Measurements from ENCODE around the gene HDAC10.

Gene HDAC10

DNA sequence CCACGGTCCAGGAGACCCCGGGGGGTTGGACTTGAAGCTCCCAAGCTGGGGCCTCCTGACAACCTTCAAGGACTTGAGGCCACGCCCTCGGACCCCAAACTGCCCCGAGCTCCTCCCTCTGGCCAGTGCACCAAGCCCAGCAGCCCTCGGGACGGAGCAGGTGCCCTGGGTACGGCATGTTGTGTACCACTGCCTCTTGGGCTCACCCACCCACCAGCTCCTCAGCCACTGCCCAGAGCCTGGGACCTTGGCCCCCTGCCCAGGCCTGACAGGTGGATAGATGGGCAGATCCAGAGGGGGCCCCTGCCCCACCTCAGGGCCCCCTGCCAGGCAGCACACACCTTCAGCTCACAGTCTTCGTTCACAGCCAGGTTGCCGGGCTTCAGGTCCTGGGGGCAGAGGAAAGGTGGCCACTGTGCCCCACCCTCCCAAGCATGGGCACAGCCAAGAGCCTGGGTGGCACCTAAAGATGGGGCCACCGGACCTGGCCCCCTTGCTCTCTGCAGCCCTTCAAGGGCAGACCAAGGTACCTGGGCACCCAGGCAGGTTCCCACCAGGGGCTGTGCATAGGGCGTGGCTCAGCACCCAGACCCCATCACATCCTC lies 5.3 kb upstream of the HDAC10 start:
- DNase-seq (ENCODE audit: low read depth in 2 of 2), result no peak

DNA sequence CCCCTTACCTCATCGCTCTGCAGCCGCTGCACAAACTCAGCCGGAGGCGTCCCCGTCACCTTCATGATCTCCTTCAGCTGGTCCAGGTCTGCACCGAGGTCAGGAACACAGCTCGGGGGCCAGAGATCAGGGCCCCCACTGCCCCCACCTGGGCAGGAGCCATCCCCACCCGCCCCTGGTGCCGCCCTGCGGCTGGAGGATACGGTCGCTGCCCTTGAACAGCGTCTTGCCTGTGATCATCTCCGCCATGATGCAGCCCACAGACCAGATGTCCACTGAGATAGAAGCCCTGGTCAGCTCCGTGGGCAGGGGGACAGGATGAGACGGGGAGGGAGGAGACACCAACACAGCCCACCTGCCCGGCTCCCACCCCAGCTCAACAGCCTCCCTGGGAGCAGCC lies 4.5 kb upstream of the HDAC10 start:
- no peak for DNase-seq (ENCODE audit: low read depth in 2 of 2)

DNA sequence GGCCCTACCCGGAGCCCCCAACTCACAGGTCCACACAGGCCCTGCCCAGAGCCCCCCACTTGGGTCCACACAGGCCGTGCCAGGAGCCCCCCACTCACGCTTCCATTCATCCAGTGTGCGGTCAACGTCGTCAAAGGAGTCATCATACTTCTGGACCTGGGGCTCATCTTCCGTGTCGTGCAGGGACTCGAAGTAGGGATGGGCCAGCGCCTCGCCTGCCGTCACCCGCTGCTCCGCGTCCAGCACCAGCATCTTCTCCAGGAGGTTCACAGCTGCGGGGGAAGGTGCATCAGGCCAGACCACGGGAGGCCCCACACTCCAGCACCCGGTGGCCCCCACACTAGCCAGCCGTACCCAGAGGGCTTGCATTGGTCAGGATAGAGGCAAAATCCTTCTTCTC lies 4.0 kb upstream of the HDAC10 start:
- DNase-seq (ENCODE audit: low read depth in 2 of 2), result no peak

DNA sequence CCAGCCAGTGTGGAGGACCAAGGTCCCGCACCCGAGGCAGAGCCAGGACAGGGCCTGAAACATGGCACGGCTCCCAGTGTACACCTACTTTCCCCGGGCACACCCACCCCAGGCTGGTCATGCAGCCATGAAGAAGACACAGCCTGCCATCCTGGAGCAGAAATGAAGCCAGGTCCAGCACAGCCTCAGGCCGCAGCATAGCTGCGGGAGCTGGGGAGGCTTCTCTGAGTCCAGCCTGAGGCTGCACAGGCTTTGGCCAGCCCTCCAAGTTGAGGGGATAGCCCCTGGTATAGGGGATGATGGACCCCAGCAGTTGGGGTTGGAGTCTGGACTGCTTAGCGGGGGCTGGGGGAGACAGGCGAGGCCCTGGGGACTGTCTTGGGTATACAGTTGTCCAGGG lies 2.9 kb upstream of the HDAC10 start:
- DNase-seq (ENCODE audit: low read depth in 2 of 2), result no peak

DNA sequence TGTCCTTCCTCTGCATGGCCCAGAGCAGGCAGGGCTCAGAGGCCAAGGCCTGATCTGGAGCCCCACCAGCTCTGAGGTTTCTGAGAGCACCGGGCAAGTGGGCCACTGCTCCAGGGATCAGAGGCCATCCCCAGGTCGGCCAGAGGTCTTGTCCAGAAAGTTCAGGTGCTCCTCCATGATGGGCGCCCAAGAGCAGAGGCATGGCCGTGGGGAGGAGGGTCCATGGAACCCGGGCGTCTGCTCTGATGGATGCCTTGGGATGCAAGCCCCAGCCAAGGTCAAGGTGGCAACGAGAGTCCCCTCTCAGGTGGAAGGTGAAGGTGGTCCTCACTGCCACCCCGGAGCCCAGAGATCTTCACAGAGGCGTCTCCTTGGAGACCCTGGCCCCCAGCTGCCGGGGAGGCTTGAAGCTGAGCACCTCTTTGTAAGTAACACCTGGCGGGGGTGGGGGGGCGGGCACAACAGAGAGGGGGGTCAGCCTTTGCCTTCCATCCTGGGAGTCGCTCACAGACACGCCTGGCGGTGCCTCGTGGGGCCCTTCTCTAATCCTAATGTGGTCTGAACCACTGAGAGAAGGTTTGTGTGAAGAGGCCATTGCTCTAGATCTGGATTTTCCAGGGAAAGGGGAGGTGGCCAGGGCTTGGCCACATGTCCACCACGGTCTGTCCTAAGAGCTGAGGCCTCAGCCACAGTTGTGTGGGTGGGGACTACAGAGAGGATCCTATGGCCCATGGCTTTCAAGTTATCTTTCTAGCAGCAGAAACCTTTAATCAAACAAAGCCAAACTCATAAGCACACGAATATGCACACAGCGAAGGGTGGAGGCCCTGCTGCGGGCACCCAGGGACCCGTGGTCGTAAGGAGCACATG lies 2.2 kb upstream of the HDAC10 start:
- DNase-seq (ENCODE audit: low read depth in 2 of 2), result no peak

DNA sequence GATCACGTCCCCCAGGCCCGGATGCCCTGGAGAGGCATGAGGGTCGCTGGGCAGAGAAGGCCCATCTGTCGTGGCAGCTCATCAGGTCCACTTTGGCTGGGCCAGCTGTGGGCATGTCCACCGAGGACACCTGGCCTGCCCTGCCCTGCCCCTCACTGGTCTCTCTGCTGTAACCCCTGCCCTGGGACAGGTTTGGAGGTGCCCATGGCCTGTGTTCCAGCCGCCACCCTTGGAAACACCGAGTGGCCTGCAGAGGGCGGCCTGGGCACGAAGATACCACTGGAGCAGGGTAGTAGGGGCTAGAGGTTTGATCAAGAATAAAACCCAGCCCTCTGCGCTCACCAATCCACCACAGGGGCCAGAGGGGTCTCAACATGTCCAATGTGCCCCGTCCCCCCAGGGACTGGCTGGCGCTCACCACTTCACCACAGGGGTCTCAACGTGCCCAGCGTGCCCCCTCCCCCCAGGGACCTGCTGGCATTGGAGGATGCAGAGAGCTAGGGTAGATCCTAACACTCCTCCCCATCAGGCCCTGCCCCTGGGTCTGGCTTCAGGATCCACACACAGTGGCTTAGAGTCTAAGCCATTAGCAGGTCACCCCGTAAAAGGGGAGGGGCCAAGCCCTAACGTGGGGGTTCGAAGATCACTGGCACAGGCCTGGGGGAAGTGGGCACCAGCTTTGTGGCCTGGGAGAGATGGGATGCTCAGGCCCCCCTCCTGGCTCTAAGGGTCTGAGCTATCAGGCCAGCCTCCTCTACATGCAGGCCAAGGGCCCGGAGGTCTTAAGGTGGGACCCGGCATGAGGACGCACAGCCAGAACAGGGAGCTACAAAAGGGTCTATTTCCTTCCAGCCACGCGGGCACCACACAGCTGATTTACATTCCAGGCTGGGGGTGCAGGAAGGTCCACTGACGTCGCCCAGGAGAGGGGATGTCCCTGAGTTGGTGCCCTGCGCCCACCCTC lies 1.3 kb upstream of the HDAC10 start:
- DNase-seq (ENCODE audit: low read depth in 2 of 2), result peak; percentile 44 to 54

DNA sequence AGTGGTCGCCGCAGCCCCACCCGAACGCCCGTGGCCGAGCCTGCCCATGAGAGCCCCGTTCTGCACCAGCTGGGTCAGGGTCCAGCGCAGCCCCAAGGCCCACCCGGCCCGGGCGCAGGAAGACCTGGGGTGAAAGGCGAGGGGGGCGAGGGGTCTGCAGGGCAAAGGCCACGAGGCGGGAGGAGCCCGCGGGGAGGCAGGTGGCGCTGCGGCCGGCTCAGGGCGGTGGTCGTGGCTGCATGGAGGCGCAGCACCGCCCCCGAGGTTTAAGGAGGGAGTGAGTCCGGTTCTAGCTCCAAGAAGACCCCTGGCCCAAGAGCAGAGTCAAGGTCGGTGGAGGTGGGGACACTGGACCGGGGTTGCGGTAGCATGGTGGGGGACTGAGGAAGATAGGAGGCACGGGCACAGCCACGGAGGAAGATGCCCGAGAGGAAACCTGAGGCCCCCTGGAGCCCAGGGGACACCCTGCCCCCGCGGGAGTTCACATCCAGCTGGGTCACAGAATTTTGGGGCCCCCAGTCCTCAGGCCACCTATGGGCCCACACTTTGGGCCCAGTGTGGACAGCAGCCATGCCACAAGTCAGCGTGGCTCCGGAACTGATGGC lies 514 bp upstream of the HDAC10 start:
- DNase-seq (ENCODE audit: low read depth in 2 of 2), result no peak

DNA sequence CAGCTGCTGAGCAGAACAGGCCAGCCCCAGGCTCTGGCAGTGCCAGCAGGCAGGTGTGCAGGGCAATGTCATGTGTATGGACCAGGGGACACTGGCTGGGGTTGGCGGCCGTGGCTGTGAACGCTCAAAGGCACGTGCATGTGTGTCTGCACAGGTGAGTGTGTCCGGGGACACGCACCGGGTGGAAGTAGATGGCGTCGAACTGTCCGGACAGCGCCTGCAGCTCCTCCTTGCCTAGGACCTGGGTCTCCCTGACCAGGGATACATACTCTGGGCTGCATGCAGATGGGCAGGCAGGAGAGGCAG lies 863 bp downstream of the HDAC10 start:
- no peak for DNase-seq (ENCODE audit: low read depth in 2 of 2)

DNA sequence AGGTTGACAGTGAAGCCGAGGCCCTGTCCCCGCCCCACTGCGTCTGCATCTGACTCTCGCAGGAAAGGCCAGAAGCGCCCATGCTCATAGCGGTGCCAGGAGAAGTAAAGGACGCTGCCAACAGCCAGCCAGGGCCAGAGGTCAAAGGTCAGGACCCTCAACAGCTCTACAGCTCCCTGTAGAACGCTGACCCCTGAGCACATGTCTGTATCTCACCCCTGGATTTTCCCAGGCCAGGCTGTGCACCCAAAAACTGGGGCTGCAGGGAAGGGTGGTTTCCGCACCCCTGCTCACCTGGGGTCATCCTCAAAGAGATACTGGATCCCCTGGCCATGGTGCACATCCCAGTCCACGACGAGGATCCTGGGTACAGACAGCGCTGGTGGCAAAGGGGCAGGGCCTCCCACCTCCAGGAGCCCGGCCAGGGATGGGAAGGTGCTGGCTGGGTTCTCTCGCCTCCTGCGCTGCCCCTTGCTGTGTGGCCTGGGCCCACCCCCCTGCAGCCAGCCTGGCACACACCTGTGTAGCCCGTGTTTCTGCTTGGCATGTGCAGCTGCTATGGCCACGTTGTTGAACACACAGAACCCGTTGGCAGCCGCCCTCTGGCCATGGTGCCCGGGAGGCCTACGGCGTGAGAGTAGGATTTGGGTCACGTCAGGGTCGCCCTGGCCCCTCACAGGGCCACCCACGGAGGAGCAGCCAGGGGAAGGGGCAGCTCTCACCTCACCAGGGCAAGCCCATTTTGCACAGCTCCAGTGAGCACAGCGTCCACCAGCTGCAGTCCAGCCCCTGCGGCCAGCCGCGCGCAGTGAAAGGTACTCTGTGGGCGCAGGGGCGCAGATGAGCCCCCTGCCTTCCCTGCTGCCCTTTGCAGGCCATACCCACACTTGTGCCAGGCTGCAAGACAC lies 1.5 kb downstream of the HDAC10 start:
- no peak for DNase-seq (ENCODE audit: low read depth in 2 of 2)

DNA sequence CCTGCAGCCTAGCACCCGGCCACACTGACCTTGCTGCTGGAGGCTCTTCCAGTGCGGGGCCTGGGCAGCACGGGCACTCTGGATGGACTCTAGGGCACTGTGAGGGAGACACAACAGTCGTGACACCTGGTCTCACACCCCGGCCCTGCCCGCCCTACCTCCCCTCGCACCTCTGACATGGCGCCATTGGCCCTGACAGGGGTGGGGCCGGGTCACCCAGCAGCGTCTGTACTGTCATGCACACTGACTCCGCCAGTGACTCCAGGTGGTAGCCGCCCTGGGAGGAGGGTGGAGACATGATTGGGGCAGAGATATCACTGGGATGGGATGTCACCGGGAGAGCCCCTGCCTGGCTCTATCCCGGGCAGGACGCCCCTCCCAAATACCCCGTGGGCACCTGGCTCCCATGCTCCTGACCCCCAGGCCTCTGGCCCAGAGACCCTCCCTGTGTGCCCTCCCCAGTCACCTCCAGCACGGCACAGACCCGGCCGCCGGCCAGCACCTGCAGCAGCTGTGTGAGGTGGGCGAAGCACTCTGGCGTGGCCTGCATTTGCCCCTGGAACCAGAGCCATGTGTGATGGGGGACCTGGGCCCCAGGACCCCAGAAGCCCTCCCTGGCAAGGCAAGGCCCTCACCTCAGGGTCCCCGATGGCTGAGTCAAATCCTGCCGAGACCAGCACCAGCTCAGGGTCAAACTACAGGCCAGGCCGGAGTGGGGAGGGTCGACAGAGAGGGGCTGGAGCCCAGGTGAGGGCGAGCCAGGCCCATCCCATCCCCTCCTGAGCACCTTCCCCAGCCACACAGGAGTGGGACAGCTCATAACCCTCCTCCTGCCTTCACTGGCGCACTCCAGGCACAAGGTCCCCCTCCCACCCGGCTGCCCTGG lies 2.6 kb downstream of the HDAC10 start:
- no peak for DNase-seq (ENCODE audit: low read depth in 2 of 2)

DNA sequence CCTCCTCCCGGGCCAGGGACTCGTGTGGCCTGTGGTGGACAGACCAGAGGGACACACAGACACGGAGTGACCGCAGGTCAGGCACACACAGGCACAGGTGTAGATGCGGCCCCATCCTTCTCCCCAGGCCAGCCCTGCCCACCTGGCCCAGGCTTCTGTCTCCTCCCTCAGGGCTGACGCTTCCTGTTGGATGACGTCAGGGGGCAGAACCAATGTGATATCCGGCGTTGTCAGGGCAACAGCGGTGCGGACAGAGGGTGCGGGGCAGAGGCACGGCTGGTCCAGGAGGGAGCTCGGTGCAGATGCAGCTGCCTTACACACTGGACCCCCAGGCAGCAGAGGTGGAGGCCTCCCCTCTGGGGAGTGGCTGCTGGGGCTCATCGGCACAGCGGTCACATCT lies 3.3 kb downstream of the HDAC10 start:
- DNase-seq (ENCODE audit: low read depth in 2 of 2), result no peak

DNA sequence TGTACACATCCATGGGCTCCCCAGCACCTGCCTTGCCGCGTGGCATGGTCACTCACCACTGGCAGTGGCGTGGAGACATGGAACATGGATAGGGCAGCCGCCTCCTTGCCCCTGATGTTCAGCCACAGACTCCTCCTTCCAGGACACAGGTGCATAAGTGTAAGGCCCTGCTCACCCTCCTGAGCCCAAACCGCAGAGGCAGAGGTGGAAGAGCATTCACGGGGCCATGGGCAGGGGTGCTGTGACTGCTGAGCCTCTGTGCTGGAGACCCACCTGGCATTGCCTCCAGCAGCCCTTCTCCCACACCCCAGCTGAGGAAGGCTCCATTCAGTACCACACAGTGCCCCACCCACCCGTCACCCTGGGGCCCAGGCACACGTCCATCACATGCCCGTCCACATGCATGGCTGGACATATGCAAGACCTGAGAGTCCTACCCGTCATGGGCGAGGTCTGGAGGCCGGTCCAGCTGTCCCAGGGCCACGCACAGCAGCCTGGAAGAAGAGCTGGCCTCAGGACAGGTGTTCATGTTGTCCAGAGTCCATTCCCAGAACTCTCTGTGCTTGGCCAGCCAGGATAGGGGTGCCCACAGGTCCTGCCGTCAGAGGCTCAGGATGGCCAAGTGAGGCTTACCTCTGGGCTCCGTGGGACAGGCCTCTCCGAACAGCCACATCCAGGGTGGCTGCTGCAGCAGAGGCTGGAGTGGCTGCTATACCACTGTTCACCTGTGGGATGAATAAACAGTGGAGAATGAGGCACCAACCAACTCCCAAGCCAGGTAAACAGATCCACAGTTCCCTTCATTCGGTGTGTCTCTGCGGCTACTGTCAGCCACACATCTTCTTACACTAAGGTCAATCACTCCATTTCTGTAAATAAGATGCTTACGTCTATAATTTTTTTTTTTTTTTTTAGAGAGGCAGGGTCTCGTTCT lies 4.6 kb downstream of the HDAC10 start:
- DNase-seq (ENCODE audit: low read depth in 2 of 2), result no peak

DNA sequence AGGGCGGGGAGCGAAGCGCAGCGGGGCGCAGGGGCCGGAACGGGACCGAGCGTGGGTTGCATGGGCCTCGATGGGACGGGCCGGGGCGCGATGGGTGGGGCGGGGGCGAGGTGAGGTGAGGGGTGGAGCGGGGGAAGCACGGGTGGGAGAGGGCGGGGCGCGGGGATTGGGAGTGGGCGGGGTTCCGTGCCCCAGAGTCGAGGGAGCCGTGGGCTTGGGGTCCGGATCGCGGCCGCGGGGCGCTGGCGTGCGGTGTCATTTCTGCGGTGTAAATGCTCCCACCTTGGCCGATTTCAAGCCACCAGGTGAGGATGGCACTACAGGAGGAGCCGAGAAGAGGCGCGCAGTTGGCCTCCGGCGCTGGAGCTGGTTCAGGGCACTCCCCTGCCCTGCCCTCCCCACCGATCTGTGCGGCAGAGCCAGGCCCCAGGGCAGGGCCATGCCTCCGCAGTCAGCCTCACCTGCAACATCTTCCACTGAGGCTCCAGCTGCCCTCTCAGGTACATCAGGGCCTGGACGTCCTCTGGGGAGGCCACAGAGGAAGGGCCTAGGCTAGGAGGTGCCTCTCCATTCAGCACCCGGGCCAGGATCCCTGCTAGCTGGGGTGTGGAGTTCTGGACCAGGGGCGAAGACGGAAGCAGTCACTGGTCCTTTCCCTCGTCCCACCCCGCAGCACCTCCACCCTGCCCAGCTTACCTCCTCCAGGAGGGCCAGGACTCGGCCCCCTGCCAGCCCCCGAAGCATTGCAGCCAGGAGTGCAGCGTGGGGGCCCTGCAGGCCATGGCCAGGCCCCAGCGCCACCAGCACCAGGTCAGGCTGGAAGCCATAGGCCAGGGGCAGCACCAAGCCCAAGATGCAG lies 5.6 kb downstream of the HDAC10 start:
- no peak for DNase-seq (ENCODE audit: low read depth in 2 of 2)

DNA sequence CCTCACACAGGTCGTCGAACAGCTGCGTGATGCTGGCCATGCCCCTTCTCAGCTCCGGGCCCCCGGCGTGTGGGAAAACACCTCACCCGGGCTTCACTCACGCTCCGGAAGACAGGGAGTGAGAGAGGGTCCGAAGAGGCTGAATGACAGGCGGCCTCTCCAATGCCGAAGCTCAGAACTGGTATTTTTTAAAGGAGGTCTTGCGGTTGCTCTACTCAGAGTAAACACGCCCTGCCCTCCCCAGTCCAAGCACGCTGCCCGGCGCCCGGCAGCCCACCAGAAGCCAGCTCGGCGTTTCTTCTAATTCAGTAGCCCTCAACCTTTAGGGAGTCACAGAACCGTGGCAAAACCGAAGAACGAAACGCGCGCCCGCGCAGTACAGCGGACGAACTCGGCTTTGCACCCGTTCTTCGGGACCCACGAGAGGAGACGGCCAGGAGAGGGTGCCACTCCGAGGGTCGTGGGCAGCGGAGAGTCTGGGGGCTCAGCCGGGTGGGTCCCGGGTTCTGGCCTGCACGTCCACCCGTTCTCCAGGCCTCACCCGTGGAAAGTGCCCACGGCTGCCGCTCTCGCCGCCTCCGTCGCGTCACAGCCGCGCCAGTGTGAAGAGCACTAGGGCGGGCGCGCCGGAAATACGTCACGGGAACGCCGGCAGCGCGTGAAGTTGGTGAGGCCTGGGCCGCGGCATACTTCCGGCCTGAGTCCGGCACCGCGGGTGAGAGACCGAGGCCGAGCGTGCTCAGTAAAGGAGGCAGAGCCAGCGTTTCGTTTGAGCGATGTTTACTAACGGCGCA lies 6.4 kb downstream of the HDAC10 start, which contains the start of gene TUBGCP6:
Gene TUBGCP6 (minus strand): TSS at position 604 of the 794 bp plus-strand sequence. CDS start 564 bp downstream, at position 40.
- peak; percentile 84 to 85 for DNase-seq (ENCODE audit: low read depth in 2 of 2)

DNA sequence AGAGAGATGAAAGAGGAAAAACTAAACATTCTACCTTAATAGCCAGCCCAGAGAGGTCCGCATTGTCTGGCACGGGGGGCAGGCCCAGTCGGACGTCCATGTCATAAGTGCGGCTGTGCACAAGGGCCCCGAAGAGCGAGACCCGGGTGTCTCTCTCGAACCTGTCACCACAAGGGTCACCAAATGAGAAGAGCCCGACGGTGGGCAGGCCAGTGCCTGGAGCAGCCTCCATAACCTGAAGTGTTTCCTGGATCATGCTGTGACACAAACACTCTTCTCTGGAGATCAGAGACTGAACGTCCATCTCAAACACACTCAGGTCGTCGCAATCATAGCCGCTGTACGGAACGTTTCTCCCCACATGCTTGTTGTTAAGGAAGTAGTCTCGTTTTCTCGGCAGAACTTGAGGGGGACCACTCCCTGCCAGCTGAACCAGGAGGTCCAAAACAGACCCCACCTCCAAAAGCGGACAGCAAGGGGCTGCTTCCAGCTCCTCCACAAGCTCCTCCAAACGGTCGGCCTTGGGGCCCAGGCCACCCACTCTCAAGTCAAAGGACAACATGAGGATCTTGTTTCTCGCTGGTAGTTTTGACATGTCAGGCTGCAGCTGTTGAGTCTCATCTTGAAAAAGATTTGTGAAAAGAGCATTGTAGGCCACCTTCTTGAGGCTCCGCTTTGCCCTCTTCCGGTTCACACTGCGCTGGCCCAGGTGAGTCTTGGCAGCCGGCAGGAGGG lies 7.2 kb downstream of the HDAC10 start:
- no peak for DNase-seq (ENCODE audit: low read depth in 2 of 2)

DNA sequence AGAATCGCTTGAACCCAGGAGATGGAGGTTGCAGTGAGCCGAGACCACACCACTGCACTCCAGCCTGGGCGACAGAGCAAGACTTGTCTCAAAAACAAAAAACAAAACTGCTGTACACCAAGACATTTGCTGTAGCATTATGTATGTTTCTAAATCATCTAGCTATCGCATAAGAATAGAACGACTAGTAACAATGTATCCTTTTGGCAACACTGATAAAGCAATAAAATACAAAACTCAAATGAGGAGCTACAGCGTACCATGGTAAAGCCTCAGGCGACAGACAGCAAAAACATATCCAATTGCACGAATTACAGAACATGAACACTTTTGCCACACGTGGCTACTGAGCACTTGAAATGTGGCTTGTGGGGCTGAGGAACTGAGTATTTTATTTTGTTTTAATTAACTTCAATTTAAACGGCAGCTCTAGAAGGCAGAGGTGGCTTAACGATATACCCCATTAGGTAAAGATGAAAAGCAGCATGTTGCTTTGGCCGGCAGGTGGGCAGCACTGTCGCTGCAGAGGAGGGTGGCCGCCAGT lies 8.6 kb downstream of the HDAC10 start:
- DNase-seq (ENCODE audit: low read depth in 2 of 2), result no peak
